Suppressor macrophage treated with lipopolysaccharide for 1 hour (primary cell): ENCODE results near the gene GNL1.
"Not testable (repeated sequence)": the region's sequence is repeated elsewhere in the genome, so short reads cannot be mapped to it uniquely, and the experiment has no call there.

ENCODE experiments used
- DNase-seq, 3 donors: peaks; one replicate each; pipeline ENCODE4 v3.0.0-alpha.2; 2020 to 2022

Gene GNL1

DNA sequence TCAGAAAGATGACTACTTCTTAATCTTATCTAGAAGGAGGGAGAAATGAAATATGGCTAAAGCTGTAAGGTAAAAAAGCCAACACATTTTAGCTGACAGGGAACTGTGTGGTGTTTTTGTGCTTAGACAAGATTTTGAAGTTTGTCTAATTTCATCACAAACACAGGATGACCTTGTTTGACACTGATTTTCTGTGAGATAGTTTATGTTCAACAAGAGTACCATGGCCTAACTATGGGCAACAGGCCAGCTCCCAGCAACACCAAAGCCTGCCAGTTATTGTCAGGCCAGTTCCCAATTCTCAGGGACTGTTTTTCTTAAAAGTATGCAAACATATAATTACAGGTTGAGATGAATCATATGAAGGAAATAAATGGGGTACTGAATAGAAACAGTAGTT is 9.5 kb upstream of the GNL1 start:
- DNase-seq = no peak

DNA sequence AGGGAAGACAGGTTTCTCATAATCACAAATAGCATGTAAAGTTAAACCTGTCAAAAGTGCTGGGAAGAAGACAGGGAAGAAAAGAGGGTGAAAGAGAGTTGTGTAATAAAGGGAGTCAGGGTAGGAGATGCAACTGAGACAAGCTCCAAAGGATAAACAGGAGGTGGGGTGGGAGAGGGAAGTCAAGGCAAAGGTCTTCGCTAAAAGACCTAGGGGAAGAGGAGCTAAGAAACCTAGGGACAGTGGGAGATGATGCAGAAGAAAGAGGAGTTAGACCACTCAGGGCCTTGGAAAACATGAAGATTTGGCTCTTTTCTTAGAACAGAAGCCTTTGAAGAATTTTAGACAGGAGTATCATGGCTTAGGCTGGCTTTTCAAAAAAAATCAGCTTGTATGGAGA is 7.8 kb upstream of the GNL1 start:
- no peak for DNase-seq

DNA sequence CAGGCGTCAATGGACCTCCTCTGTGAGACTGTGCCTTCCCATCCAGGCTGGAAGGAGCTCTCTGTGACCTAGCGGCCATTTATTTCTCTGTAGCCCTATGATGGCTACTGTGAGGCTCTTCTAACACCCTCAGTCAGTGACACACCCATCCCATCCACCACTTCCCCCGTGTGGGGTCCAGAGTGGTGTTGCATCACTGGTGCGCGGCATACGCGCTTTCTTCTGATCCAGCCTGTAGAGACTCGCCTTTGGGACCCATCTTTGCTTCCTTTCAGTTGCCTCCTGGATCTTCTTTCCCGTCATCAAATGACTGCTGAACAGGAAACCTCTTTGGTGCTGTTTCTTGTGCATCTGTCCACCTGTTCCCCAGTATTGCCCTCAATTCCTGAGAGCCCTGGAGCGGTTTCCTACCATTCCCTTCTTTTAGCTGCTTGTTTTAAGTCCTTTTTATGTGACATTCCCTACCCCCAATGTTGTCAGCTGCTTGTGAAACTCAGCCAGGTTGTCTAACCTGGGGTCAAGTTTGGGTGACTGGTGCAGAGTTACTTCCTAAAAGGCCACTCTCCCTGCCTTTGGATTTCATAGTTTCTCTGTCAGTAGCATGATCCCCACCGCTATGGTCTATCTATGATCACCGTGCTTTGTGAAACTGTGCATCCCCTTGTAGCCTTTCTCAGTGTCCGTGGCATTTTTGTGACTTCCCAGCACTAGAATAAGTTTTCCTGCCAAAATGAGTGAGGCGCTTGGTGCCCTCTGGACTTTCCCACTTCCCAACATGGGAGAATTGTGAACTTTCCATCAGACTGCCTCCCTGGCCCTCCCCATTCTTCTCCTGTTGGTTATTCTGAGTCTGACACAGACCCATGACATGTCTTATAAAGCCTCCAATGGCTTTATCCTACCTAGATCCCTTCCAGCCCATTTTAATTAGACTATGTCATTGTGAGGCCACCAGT is 6.5 kb upstream of the GNL1 start:
- no peak for DNase-seq

DNA sequence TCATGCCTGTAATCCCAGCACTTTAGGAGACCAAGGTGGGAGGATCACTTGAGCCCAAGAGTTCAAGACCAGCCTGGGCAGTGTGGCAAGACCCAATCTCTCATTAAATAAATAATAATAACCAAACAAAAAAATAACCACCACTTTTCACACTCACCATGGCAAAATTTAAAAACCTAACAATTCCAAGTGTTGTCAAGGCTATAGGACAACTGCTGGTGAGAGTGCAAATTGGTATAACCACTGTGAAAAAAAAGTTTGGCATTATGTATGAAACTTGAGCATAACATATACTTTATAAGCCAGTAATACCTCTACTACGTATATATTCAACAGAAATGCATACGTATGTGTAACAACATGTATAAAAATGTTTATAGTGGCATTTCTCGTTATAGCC is 4.6 kb upstream of the GNL1 start:
- no peak for DNase-seq

DNA sequence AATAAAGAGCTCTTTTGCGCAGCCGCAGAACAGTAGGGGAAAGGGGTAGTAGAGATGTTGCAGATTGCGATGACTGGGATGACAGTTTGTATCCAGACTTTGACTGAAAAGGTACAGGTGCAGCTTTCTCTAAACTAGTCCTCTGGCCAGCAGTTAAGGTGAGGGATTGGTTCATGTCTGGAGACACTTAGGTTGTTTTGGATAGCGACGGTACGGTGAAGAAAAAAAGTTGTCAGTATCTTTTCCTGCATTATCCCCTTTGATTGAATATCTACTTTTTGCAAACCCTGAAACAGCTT is 1.3 kb upstream of the GNL1 start:
- DNase-seq = peak in 2 of 3 donors; percentile 70 to 72

DNA sequence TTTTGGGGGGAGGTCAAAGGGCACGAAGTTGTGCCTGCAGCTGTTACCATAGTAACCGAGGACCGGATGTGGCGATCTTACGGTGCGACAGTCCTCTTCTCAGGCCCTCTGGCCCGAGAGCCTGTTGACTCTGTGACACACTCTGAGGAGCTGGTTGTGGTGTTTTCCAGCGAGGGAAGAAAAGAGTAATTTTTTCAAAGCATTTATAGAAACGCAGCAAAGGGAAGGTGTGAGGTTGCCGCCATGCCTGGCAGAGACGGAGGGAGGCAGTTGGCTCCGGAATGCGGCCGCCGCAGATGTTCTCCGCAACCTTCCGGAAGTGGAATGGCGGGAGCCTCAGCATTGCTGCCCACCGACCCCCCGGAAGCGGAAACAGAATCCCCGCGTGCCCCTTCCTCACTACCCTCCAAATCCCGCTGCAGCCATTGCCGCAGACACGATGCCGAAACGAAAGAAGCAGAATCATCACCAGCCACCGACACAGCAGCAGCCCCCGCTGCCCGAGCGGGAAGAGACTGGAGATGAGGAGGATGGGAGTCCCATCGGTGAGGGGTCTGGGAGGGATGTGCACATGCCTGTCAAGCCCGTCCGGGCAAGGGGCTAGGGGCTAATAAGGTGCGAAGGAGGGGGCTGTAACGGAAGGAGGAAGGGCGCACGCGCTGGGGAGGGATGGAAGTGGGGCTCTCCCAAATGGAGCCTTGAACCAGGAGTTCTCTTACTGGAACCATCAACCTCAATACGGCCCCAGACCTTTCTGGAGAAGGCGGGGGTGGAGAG is 805 bp upstream of the GNL1 start, which contains the start of gene PRR3:
PRR3 (plus strand) TSS at position 390 of the 777 bp plus-strand sequence; CDS start at position 440, 50 bp downstream.
- DNase-seq = peak; percentile 94 to 97 (median 96)

DNA sequence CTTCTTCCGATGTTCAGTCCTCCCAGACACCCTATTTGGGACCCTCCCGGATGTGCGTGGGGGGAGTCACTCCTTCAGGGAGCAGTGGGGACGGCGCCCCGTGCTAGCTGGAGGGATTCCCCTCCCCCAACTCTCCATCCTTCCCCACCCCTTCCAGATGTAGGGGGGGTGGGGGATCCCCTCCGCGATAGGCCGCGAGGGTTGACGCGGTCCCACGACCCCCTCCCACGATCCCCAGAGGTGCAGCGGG is 548 bp downstream of the GNL1 start:
- no peak for DNase-seq

DNA sequence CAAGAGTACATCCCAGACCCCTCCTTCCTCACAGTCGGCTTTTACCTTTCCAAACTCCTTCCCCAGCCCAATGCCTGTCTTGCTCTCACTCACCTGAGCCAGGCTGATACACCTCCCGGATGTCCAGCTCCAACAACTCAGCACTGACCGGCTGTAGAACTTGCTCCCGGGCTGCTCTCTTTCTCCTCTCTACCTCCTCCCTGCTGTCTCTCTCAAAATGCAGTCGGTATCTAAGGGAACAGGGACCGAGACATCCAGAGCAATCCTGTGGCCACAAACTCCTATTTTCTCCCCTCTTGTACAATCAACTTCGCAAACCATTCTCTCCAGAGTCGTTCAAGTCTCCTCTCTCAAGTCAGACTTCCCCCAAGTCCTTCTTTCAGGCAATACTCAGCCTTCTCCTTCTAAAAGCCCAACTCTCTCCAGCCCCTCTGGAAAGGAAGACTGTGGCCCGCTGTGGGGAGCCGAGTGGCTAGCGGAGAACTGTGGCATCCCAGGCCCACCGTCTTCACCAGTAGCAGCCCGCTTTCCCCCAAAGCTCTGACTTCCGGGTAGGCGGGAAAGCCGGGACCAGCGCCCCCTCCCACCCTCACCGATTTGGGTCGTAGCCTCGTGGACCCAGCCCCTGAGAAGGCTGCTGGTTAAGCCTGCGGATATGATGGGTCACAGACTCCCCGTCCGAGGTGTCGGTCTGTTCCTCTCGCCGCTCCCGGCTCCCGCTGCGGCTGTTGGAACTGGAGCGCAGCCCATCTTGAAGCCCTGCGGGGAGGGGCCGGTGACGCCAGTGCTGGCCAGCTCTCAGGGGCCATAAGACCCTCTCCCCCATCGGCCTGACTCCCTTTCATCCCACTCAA is 1.1 kb downstream of the GNL1 start:
- peak in 2 of 3 donors; percentile 27 to 43 for DNase-seq

DNA sequence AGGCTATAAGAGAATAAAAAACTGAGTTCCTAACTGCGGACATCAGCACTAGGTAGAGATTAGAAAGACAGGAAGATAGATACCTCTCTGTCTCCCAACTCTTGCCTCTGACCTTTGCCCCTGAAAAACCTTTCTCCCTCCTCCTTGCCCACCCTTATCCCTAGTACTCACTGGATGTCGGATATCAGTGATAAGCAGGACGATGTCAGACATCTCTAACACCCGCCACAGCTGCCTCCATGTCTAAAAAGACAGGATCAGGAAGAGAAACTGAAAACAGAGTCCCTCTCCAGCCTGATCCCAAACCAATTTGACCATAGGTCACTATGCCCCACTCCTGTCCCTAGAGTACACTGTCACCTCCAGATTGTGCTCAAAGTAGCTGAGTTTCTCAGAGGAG is 1.9 kb downstream of the GNL1 start:
- no peak for DNase-seq

DNA sequence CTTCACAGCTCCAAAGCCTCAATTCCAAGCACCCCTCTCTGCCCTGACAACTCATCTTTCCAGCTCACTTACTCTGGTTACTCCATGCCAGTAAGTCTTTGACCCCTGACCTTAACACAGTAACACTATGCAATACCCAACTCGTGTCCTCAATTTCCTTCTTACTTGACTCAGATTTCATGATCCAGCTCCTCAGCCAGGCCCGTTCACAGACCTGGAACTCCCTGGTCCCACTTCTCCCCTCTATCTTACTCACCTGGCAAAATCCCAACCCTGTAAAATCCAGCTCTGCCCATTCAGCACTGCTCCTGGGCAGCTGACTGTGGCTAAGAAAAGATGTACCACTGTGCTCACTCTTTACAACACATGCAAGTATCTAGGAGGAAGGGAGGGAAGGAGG is 7.9 kb downstream of the GNL1 start:
- DNase-seq = no peak

DNA sequence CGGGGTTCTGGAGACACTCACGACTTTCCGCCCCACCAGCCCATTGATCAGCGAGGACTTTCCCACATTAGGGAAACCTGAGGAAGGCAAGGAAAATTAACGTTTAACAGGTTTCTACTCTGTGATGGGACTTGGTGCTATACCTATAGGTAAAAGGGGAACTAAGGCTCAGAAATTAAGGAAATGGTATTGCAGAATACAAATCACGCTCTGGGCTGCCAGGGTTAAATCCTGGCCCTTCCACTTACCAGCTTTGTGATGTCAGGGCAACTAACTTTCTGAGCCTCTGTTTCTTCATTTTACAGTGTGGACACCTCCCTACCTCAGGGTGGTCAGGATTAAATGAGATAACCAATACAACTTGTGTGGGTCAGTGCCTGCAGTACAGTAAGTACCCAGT is 8.8 kb downstream of the GNL1 start:
- no peak for DNase-seq

DNA sequence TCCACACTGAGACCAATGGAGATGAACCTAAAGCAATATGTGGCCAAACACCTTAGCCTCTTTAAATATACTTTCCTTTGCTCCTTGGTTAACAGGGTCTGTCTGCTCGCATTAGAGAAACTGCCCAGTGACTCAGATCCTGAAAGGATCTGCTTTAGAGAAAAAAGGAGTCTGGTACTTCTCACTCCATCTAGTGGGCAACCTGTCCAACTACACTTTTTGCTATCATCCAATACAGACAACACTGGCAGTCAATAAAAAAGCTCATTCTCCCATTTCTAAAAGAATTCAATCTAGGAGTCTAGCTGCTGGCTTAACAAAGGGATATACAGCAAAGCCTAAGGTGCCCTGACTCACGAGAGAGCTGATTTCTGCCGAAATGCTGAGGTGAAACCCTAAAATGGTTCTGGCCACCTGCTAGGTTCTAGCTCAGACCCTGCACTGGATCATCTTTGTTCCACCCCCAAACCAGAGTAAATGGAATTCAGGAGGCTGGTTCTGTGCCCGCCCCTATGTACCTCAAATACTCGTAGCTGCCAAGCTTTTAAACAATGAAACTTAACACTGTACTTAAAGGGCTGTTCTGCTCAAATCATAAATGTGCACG is 11.5 kb downstream of the GNL1 start:
- peak; percentile 75 to 88 (median 85) for DNase-seq

DNA sequence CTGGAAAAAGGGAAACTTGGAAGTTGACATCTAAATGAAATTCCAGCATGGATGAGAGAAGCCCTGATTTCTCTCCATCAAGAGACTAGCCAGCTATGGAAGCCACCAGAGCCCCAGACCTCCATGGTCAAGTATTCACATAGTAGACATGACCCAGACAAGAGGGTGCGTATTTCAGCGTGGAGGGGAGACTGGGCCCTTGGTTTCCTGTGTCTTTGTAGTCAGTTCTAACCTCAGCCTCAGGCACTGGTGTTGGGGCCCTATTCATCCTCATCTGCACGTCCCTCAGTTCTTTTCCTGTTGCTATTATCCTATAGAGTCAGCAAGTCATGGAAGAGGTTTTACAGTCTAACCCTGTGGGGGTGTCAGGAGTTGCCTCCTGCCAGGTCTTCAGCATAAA is 12.5 kb downstream of the GNL1 start:
- no peak for DNase-seq

DNA sequence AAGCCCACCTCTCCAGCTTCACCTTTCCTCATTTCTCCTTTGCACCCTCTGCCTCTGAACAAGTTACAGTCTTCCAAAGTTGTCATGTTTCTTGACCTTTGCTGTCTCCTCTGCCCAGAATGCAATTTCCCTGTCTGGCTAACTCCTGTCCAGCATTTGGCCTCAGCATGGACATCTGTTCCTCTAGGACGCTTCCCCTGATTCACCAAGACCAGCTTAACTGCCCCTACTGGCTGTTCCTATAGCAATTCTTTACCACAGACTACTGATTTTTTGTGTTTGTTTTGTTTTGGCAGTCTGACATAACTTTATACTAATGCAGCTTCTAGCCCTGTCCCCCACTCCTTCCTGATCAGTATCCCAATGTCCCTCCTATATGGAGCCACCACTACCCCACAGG is 13.4 kb downstream of the GNL1 start:
- DNase-seq = no peak

DNA sequence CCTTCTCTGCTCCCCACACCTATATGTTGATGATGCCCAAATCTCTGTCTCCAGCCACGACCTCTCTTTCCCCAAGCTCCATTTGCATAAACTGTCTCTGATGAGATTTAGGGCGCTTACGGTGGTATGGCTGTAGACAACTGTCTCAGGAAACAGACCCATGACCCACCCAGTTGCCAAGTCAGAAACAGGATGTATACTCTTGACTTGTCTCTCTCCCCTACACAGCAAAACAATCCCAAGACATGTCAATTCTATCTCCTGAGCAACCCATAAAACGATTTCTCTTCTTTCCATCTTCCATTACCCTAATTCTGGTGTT is 13.9 kb downstream of the GNL1 start:
- no peak for DNase-seq

DNA sequence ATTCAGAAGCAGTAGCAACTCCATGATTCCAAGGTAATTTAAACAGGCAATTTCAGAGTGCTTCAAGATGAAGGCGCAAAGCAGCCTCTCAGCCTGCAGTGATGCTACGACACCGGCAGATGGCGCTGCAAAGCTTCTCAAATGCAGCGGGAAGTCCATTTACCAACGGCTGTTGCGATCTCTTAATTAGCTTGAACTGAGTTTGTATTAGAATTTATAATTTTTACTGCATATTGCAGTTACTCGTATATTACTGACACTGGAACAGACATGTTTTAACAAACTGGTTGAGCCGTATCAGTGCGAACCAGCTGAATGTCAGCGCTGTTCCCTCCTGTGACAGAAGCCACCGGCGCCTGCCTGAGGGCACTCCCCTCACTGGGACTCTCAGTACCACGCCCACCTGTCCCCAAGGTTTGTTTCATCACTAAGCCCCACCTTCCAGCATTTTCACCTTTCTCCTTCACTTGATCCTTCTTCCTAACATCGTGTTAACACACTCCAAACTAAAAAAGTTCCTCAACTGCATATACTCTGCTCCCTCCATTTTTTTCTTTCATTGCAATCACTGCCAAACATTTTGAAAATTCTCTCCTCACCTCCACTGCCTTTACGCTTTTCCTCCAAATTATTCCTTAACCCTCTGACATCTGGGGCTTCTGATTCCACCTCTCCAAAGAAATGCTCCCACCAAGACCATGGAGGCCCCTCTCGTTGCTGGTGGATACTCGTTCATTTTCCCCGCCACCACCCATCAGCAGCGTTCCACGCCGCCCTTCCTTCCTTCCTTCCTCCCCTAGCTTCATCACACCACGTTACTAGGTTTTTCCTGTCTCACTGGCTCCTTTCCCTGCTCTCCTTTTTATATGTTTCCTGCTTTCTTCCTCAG is 14.5 kb downstream of the GNL1 start:
- DNase-seq = peak; percentile 86 to 92 (median 89)

DNA sequence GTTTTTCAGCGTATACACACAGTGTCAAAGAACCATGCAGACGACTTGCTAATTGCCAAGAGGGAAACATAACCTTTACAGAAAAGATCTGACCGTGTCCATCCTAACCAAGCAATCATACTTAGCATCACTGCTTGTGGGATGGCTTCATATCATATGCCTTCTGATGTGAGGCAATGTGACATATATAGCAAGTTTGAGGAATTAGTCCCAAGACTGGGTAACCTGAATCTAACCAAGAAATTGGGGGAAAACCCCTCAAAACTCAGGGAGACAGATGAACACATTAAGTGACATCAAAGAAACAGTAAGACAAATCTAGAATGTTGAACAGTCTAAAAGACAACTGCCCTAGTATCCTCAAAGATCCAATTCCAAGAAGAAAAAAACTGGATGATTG is 18.4 kb downstream of the GNL1 start:
- DNase-seq = peak; percentile 32 to 60 (median 46)

DNA sequence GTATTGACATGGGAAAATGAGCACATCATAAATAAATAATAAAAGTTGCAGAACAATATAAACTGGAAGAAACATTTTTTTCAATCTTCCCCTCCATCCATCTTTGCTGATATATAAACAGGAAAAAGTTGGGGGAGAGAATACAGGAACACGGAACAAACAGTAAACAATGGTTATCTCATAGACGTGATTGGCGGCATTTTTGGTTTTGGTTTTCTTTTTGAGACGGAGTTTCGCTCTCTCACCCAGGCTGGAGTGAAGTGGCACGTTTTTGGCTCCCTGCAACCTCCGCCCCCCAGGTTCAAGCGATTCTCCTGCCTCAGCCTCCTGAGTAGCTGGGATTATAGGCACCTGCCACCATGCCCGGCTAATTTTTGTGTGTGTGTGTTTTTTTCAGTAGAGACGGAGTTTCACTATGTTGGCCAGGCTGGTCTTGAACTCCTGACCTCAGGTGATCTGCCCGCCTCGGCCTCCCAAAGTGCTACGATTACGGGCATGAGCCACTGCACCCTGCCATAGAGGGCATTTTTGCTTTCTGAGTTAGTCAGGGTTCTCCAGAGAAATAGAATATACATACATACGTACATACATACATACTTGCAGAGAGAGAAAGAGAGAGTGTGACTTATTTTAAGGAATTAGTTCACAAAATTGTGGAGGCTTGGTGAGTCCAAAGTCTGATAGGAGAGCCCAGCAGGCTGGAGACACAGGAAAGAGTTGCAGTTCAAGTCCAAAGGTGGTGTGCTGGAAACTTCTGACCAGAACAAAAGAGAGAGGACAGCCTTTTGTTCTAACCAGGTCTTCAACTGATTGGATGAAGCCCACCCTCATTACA is 22.6 kb downstream of the GNL1 start:
- DNase-seq = no peak

DNA sequence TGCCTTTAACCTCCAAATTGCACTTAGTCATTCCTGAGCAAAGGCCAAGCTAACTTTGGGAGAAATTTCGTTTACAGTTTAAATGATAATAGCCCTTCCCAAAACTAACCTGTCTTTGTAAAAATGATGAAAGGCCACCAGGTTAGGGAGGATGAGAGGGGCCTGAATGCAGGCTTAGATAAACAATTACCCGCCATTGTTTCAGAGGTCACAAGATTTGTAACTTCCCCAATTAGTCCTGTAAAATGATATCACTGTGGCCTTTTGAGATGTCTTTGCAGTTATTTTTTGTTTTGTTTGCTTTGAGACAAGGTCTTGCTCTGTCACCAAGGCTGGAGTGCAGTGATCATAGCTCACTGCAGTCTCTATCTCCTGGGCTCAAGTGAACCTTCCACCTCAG is 26.3 kb downstream of the GNL1 start:
- DNase-seq = peak; percentile 52 to 83 (median 71)

DNA sequence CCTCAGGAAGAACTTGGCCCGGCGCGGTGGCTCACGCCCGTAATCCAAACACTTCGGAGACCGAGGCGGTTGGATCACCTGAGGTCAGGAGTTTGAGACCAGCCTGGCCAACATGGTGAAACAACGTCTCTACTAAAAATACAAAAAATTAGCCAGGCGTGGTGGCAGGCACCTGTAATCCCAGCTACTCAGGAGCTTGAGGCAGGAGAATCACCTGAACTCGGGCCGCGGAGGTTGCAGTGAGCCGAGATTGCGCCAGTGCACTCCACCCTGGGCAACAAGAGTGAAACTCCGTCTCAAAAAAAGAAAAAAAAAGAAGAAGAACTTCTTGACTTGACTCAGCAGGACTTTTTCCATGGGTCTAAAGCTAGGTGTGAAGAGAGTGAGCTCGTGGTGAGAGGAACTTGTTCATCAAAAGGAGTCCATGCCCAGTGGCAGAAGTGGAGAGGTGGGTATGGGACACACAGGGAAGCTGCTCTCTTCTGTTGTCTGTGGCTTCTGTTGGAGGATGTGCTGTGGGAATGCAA is 26.9 kb downstream of the GNL1 start:
- peak; percentile 53 to 78 (median 65) for DNase-seq

DNA sequence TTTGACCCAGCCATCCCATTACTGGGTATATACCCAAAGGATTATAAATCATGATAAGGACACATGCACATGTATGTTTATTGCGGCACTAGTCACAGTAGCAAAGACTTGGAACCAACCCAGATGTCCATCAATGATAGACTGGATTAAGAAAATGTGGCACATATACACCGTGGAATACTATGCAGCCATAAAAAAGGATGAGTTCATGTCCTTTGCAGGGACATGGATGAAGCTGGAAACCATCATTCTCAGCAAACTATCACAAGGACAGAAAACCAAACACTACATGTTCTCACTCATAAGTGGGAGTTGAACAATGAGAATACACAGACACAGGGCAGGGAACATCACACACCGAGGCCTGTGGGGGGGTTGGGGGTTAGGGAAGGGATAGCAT is 29.8 kb downstream of the GNL1 start:
- not testable (repeated sequence) for DNase-seq
